Stimulated activated CD8-positive, alpha-beta memory T cell treated with anti-CD3 and anti-CD28 coated beads, Interleukin-4, amount 100 ng/mL, for 24 hours (primary cell): ENCODE data around the gene LTBP1.
"Not testable (repeated sequence)": the region's sequence is repeated elsewhere in the genome, so short reads cannot be mapped to it uniquely, and the experiment has no call there.

Experiments used
- DNase-seq: peaks from one replicate; pipeline ENCODE4 v3.0.0-alpha.2; 2020; ENCODE audit warnings: low read depth

The LTBP1 gene

GRCh38 chr2:33144243-33144642 is 197.5 kb downstream of the LTBP1 start:
- no peak for DNase-seq

- no peak for DNase-seq
These were observed 198.7 kb downstream of the LTBP1 start for GRCh38 chr2:33145459-33145858.

GRCh38 chr2:33146102-33146501 is 199.3 kb downstream of the LTBP1 start:
- DNase-seq: no peak

- DNase-seq: no peak
These were observed 206.3 kb downstream of the LTBP1 start for GRCh38 chr2:33153008-33153407.

GRCh38 chr2:33158482-33159003 is 211.8 kb downstream of the LTBP1 start:
- DNase-seq: no peak

- DNase-seq: no peak
These were observed 213.4 kb downstream of the LTBP1 start for GRCh38 chr2:33160191-33160590.

- DNase-seq: no peak
These were observed 219.6 kb downstream of the LTBP1 start for GRCh38 chr2:33166287-33166881.

- DNase-seq: no peak
These were observed 221.0 kb downstream of the LTBP1 start for GRCh38 chr2:33167622-33168245.

- no peak for DNase-seq
These were observed 221.7 kb downstream of the LTBP1 start for GRCh38 chr2:33168425-33168824.

- DNase-seq: no peak
These were observed 222.2 kb downstream of the LTBP1 start for GRCh38 chr2:33168922-33169321.

GRCh38 chr2:33170251-33170650 is 223.5 kb downstream of the LTBP1 start:
- DNase-seq: not testable (repeated sequence)

GRCh38 chr2:33177627-33178026 is 230.9 kb downstream of the LTBP1 start:
- DNase-seq: no peak

- no peak for DNase-seq
These were observed 231.5 kb downstream of the LTBP1 start for GRCh38 chr2:33178209-33178608.

- DNase-seq: no peak
These were observed 234.2 kb downstream of the LTBP1 start for GRCh38 chr2:33180915-33181314.

- no peak for DNase-seq
These were observed 234.7 kb downstream of the LTBP1 start for GRCh38 chr2:33181466-33181865.

- no peak for DNase-seq
These were observed 237.3 kb downstream of the LTBP1 start for GRCh38 chr2:33184041-33184440.

- DNase-seq: no peak
These were observed 240.2 kb downstream of the LTBP1 start for GRCh38 chr2:33186937-33187336.

GRCh38 chr2:33188799-33189198 is 242.0 kb downstream of the LTBP1 start:
- no peak for DNase-seq

GRCh38 chr2:33190393-33190937 is 243.7 kb downstream of the LTBP1 start:
- no peak for DNase-seq

GRCh38 chr2:33195891-33196290 is 249.1 kb downstream of the LTBP1 start:
- DNase-seq: no peak

- DNase-seq: no peak
These were observed 249.9 kb downstream of the LTBP1 start for GRCh38 chr2:33196700-33197099.

GRCh38 chr2:33197198-33197938 is 250.6 kb downstream of the LTBP1 start:
- DNase-seq: no peak
